Activated CD4-positive, CD25-positive, alpha-beta regulatory T cell treated with anti-CD3 and anti-CD28 coated beads, Interleukin-2, amount 50 U/mL, for 16 hours (primary cell): ENCODE measurements around the gene CEP41.

ENCODE experiments used
- DNase-seq: peaks from one replicate; pipeline ENCODE4 v3.0.0-alpha.2; 2020; ENCODE audit warnings: low read depth, low spot score

The CEP41 gene

GRCh38 chr7:130369110-130369711 lies 71.6 kb downstream of the CEP41 start:
- no peak for DNase-seq

- no peak for DNase-seq
Measured at GRCh38 chr7:130367836-130368746, 72.7 kb downstream of the CEP41 start.

- peak; percentile 15 for DNase-seq
Measured at GRCh38 chr7:130367088-130367755, 73.6 kb downstream of the CEP41 start.

GRCh38 chr7:130366564-130366963 lies 74.3 kb downstream of the CEP41 start:
- no peak for DNase-seq

GRCh38 chr7:130365511-130366441 lies 75.0 kb downstream of the CEP41 start:
- no peak for DNase-seq

GRCh38 chr7:130365088-130365487 lies 75.7 kb downstream of the CEP41 start:
- no peak for DNase-seq

GRCh38 chr7:130364451-130364850 lies 76.4 kb downstream of the CEP41 start:
- DNase-seq: no peak

- no peak for DNase-seq
Measured at GRCh38 chr7:130363026-130363847, 77.6 kb downstream of the CEP41 start.

GRCh38 chr7:130362251-130362816 lies 78.5 kb downstream of the CEP41 start:
- DNase-seq: no peak

- no peak for DNase-seq
Measured at GRCh38 chr7:130361681-130362080, 79.1 kb downstream of the CEP41 start.

- no peak for DNase-seq
Measured at GRCh38 chr7:130360518-130360917, 80.3 kb downstream of the CEP41 start.

- no peak for DNase-seq
Measured at GRCh38 chr7:130359276-130359857, 81.4 kb downstream of the CEP41 start.

- DNase-seq: no peak
Measured at GRCh38 chr7:130358471-130358870, 82.3 kb downstream of the CEP41 start.

- DNase-seq: no peak
Measured at GRCh38 chr7:130356876-130357611, 83.8 kb downstream of the CEP41 start.

GRCh38 chr7:130356121-130356875 lies 84.5 kb downstream of the CEP41 start:
- DNase-seq: no peak

GRCh38 chr7:130353196-130353595 lies 87.6 kb downstream of the CEP41 start:
- no peak for DNase-seq

GRCh38 chr7:130352194-130353074 lies 88.4 kb downstream of the CEP41 start:
- DNase-seq: no peak

- no peak for DNase-seq
Measured at GRCh38 chr7:130351791-130352090, 89.1 kb downstream of the CEP41 start.
